H54 (cell line): Measurements from ENCODE around the gene ITPR1.

ENCODE experiments used
- DNase-seq: peaks from one replicate; pipeline ENCODE4 v3.0.0; 2011; ENCODE audit warnings: low spot score, mixed read lengths; ENCODE audit not compliant: insufficient read length
- FAIRE-seq: peaks from 3 replicates; lab custom pipeline; 2011; peaks lifted over from hg19 to GRCh38; lab: Jason Lieb, UNC
- POLR2A ChIP-seq: IDR thresholded peaks from 2 replicates; pipeline ENCODE4 v1.6.1; 2011; ENCODE audit warnings: low read depth, mild to moderate bottlenecking, low read length

The ITPR1 gene

DNA sequence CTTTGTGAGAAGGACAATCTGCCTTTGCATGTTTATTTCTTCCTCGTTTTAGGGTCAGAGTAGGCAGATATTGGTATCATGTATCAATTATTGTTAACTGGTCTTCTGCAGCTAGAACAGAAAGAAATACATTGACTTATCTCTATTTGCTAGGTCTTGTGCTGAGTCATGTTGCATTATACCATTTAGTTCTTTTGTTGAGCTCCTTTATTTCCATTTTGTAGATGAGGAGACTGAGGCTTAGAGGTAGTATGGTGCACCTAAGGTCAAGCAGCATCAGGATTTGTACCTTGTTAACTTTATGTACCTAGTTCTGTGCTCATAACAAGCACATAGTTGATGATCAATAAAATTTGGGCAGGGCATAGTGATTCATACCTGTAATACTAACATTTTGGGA is 182.6 kb downstream of the ITPR1 start:
- no peak for DNase-seq
- no peak for FAIRE-seq

GRCh38 chr3:4678320-4678719 is 185.2 kb downstream of the ITPR1 start:
- FAIRE-seq: no peak
- TF ChIP-seq POLR2A: no peak
- DNase-seq: no peak

More for the DNA sequence above, 182.6 kb downstream of the ITPR1 start:
- TF ChIP-seq POLR2A: no peak

DNA sequence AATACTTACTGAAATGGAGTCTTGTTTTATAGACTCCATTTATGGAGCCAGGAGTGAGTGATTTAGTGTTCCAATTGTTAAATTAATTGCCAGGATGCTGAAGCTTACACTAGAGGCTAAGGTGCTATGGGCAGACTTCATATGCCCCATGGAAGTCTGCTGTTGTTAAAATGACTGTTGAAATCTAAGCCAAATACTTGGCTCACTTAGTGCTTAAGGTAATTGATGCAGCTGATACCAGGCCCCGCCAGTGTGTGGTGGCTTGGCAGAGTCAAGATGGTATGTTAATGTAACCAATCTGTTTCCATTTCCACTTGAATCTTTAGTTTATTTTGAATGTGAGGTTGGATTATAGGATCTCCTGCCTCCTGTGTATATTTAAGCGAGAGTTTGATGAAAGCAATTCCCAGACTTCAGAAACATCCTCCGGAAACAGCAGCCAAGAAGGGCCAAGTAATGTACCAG is 187.1 kb downstream of the ITPR1 start:
- DNase-seq (no peak), FAIRE-seq (no peak)
- TF ChIP-seq POLR2A: no peak

DNA sequence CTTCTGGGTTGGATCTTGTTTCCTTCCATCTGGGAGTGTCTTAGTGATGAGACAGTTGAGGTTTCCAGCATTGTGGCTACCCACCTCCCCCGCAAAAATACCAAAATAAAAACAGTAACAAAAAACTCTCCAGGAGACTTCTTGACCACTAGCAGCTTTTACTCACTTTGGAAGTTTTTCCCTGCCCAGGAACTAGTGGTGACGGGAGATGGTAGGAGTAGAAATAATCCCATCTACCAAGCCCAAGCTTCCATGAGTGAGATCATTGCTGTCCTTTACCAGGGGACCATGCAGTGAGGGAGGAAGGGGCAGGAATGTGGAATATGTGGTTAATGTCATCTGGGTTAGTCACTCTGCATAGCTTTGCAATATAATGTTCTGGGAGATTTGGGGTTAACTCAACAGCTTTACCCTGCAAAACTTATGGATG is 187.7 kb downstream of the ITPR1 start:
- DNase-seq: peak; percentile 30
- no peak for TF ChIP-seq POLR2A
- no peak for FAIRE-seq

GRCh38 chr3:4681301-4681700 is 188.2 kb downstream of the ITPR1 start:
- FAIRE-seq: no peak
- TF ChIP-seq POLR2A: no peak
- DNase-seq: no peak

- no peak for FAIRE-seq
- no peak for TF ChIP-seq POLR2A
- no peak for DNase-seq
These were observed 191.0 kb downstream of the ITPR1 start for GRCh38 chr3:4684117-4684516.

DNA sequence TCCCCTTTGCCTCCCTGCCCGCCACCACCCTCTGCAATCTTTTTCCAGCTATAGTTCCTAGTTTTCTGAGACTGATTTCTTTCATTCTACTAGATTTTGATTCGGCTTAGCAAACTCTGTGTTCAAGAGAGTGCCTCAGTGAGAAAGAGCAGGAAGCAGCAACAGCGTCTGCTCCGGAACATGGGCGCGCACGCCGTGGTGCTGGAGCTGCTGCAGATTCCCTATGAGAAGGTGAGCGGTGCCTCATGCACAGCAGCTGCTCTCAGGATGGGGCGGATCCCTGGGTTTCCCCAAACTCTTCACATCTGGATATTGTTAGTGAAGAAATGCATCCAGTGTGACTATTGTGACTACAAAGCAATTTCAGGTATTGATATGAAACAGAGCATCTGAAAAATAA is 191.8 kb downstream of the ITPR1 start:
- FAIRE-seq (no peak), DNase-seq (no peak)
- TF ChIP-seq POLR2A: no peak

DNA sequence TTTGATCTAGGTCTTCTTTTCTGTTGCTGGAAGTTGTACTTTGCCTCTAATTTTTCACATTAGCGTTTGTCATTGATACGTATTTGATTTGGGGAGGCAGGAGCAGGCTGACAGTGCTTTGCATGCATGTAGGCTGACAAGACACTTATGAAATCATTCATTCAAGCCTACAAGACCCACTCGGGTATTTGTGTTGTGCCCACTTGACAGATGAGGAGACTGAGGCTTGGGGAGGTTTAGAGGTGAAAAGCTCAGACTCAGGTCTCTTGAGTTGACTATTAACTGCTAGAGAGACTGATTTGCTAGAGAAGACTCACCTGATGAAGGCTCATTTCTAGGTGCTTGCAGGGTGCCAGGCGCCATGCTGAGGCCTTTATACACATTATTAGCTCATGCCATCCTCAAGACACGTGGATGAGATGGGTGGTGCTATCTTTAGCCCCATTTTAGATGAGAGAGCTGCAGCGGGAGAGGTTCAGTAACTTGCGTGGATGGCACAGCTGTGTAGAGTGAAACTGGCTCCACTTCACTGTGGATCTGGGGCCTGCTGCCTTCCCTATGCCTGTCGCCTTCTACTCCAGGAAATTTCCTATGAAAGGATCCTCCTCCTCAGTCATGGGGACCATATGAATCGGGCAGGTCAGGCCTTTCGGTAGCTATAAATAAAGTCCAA is 192.7 kb downstream of the ITPR1 start:
- no peak for FAIRE-seq

GRCh38 chr3:4686619-4687018 is 193.5 kb downstream of the ITPR1 start:
- FAIRE-seq (no peak), DNase-seq (no peak)
- TF ChIP-seq POLR2A: no peak

More for the DNA sequence above, 192.7 kb downstream of the ITPR1 start:
- TF ChIP-seq POLR2A: no peak
- DNase-seq: no peak

GRCh38 chr3:4687167-4687566 is 194.0 kb downstream of the ITPR1 start:
- no peak for DNase-seq
- no peak for TF ChIP-seq POLR2A
- peak; percentile 36 for FAIRE-seq

DNA sequence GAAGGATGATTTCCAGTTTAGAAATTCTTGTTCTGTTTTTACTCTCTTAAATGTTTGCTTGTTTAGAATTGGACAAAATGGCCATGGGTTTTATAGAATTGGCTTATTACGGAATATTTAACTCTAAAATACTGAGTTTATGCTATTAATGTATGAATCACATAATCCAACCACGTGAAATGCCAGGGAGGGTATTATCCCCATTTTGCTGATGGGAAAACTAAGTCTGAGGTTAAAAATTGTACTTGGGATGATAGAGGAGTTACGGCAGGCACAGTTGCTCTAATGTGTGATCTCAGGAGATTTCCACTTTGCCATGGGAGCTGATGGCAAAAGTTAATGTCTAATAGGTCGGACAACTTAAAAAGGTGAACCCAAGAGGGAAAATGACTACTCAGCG is 194.4 kb downstream of the ITPR1 start:
- DNase-seq (no peak), FAIRE-seq (no peak)
- no peak for TF ChIP-seq POLR2A

DNA sequence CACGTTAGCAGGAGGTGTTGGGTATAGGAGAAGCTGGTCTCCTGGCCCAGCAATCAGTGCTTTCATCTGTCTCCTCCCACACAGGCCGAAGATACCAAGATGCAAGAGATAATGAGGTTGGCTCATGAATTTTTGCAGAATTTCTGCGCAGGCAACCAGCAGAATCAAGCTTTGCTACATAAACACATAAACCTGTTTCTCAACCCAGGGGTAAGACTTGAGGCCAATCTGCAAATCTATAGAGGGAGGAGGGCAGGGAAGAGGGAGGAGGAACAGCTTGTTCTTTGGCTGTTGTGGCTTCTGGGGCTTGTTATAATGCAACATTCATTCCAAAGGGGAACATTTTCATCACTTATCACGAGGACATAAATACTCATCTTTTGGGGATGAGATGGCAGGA is 195.3 kb downstream of the ITPR1 start:
- no peak for TF ChIP-seq POLR2A
- no peak for FAIRE-seq

DNA sequence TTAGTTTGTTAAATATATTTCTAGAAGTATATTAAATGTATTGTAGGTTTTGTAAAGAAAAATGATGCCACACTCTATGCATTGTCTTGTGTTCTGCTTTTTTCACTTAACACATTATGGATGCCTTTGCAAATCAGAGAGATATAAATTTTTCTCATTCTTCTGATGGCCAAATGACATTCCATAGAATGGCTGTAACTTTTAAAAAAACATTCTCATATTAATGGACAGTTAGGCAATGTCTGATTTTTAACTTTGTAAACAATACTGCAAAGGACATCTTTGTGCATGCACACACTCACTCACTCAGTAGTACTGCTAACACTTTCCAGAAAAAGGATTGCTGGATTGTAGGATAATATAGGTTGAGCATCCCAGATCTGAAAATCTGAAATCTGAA is 195.9 kb downstream of the ITPR1 start:
- TF ChIP-seq POLR2A: no peak
- FAIRE-seq: no peak
- DNase-seq: no peak

More for the DNA sequence above, 195.3 kb downstream of the ITPR1 start:
- DNase-seq: no peak

DNA sequence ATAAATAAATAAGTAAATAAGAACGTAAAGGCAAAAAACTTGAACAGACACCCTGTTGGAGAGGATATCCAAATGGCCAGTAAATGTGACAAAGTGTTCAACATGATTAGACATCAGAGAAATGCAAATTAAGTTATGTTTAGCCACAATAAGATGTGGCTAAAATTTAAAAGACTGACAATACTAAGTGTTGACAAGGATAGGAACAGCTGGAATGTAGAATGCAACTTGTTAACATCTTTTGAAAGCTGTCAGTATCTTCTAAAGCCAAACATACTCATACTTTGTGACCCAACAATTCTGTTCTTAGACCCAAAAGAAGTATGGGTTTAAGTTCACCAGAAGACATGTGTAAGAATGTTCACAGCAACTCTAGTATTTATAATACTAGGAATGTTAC is 197.1 kb downstream of the ITPR1 start:
- TF ChIP-seq POLR2A: no peak
- DNase-seq (no peak), FAIRE-seq (no peak)

- DNase-seq: no peak
- no peak for FAIRE-seq
- TF ChIP-seq POLR2A: no peak
These were observed 200.5 kb downstream of the ITPR1 start for GRCh38 chr3:4693620-4694019.
